IPS-18c (cell line): ENCODE results near the gene IL1R1.
"Not testable (repeated sequence)": the region's sequence is repeated elsewhere in the genome, so short reads cannot be mapped to it uniquely, and the experiment has no call there.

ENCODE experiments used
- H3K4me3 ChIP-seq: 2 replicates; pipeline ENCODE4 v1.7.0; 2013; ENCODE audit warnings: low read depth, mild to moderate bottlenecking, low read length, moderate library complexity; ENCODE audit not compliant: insufficient read depth
- H3K9me3 ChIP-seq: one replicate; pipeline ENCODE4 v1.6.1; 2013; ENCODE audit warnings: mild to moderate bottlenecking, low read length, moderate library complexity; ENCODE audit not compliant: control insufficient read depth, insufficient read depth

Gene IL1R1

DNA sequence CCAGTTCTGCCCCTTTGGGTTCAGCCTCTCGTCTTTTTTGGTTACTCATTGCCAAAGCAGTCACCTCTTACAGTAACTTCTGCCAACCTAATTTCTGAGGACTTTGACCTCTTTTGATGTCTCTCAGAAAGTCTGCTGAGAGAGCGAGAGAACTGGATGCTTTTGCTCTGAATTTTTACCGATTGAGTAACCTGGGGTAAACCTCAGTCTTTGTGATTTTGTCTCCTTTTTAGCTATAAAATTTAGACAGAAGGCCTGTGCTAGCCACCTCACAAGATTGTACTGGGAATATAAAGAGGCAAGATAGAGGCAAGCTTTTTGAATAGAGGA is 34.8 kb upstream of the IL1R1 start:
- H3K4me3 ChIP-seq = no peak overlapping the region
- H3K9me3 ChIP-seq = no peaks in the 10 kb centered on the region

- no peaks in the 10 kb centered on the region for H3K9me3 ChIP-seq
- H3K4me3 ChIP-seq = no peak overlapping the region
Observed at GRCh38 chr2:102109016-102109415, 33.5 kb upstream of the IL1R1 start.

GRCh38 chr2:102110171-102110570 is 32.4 kb upstream of the IL1R1 start:
- Histone ChIP-seq H3K9me3 (no peaks in the 10 kb centered on the region), H3K4me3 (no peak overlapping the region)

GRCh38 chr2:102110596-102111334 is 31.8 kb upstream of the IL1R1 start:
- no peaks in the 10 kb centered on the region for H3K9me3 ChIP-seq
- H3K4me3 ChIP-seq = no peak overlapping the region

DNA sequence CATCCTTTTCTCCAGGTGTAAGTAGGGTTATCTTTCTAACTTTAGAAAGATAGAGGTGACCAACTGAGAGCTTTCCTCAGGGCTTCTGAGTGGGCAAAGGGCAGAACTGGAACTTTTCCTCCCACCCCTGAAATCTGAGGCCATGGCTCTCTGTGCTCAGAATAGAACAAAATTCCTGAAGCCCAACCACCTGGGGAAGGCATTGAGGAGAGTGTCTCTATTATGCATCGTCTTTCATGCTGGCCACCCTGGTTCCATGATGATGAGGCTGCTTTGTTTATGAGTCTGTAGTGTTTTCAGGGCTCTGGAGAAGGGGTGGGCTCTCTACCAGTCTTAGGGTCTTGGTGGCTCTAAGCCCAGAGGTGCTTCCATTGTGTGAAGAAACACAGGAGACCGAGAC is 30.7 kb upstream of the IL1R1 start:
- H3K4me3 ChIP-seq = no peak overlapping the region
- H3K9me3 ChIP-seq = no peaks in the 10 kb centered on the region

- Histone ChIP-seq H3K9me3 (no peaks in the 10 kb centered on the region), H3K4me3 (no peak overlapping the region)
Observed at GRCh38 chr2:102112271-102112670, 30.3 kb upstream of the IL1R1 start.

DNA sequence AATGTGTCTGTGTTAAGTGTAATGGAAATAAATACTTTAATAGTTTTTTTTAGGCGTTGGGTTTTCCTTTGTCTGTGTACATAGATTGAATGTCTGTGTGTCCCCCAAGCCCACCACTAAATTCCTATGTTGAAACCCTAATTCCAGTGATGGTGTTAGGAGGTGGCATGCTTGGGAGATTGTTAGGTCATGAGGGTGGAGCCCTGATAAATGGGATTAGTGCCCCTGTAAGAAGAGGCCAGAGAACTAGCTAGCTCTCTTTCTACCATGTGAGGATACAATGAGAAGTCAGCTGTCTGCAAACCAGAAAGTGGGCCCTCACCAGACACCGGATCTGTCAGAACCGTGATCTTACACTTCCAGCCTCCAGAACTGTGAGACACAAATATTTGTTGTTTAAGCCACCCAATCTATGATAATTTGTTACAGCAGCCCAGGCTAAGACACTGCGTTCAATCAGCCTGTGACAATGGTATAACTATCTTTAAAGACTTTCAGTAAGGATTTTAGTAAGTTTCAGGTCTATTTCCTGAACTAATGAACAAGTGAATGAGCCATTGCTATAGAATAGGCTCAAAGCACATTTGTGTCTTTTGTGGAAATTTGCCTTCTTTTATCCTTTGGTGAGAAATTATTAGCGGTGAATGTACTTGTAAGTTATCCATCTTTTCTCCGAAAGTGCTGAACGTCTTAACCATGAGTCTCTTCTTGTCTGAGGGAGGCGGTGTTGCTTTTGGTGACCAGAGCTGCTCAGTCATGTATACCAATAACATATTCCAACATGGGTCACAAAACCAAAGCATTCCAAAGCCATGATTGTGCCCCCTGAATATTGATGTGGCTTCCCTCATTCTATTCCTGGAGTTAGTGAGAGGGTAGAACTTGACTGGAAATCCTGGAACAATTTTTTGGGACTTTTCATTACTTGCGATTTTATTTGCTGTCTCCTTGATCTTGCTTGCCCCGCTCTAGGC is 29.6 kb upstream of the IL1R1 start:
- H3K4me3 ChIP-seq = no peak overlapping the region
- no peaks in the 10 kb centered on the region for H3K9me3 ChIP-seq

DNA sequence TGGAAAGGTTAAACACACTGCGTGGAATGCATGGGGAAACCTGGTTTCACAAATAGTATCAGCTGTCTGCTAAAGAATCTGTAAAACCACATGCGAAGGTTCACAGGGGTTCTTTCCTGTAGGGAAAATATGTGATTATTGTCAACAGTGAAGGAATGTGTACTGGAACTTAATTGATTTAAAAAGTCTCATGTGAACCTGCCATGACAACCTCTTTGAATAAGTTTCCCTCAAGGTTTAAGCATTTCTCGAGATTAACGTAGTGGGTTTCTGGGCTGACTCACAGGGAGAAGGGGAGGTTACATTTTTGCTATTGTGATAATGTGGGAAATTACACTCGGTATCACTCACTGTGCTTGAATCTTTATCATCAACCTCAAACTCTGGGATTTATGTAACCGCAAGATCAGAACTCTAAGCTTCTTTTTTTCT is 28.2 kb upstream of the IL1R1 start:
- Histone ChIP-seq H3K9me3 (no peaks in the 10 kb centered on the region), H3K4me3 (no peak overlapping the region)

DNA sequence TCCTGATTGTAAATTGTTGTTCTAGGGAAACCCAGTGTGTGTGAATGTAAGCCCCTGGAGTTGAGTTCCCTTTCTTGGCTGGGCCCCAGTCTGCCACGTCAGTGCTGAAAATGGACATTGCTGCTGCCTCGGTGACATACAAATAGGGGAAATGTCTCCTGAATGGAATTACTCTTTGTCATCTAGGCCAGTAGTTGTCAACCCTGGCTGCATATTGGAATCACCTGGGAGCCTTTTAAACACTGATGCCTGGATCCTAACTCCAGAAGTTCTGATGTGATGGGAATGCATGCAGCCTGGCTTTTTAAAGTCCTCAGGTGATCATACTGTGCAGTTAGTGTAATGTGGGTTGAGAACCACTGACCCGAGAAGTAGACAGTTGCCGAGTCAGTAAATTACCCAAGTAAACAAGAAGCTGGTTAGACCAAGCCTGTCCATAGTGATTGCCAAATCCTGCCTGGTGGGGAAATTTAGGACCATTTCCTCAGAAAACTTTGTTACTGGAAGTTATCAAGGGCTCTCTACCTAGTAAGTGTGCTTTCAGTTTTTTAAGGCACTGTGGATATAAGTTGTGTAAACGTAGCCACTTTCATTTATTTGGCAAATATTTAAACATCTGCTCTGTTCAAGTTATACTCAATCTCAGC is 27.6 kb upstream of the IL1R1 start:
- Histone ChIP-seq H3K9me3 (no peaks in the 10 kb centered on the region), H3K4me3 (no peak overlapping the region)

DNA sequence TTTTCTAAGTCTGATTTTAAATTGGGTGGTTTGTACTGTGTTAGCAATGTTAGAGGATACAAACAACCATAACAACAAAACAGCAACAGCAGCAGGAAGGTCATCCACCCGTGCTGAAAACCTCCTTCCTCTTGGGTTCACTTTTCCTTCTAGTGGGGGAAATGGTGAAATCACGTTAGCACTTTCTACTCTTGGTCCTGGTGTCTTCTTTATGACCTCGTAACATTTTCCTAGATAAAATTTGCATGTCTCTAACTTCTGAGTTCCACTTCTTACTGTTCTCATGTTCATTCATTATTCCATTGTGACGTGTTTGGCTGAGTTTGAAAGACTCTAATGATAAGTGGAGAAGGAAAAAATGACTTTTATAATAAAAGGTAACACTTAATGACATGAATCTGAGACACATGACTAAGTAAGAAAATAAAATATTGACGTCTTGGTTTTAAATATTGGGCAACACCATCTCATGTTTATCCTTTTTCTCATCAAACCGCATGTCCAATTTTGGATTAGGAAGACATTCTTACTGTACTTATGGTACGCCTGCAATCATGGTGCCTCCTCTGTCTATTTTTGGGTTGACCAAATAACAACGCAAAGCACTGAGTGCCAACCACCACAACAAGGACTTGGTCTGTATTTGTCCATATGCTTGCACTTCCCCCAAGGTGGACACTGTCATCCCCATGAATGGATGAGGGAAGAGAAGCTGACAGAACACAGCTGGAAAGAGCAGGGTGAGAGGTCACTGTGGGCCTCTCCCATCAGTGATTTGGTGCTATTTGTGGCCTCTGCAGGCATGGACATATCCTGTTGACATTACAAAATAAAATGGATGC is 25.7 kb upstream of the IL1R1 start:
- Histone ChIP-seq H3K9me3 (no peaks in the 10 kb centered on the region), H3K4me3 (no peak overlapping the region)

- H3K4me3 ChIP-seq = no peak overlapping the region
- H3K9me3 ChIP-seq = no peaks in the 10 kb centered on the region
Observed at GRCh38 chr2:102117472-102117858, 25.1 kb upstream of the IL1R1 start.

GRCh38 chr2:102119255-102119654 is 23.3 kb upstream of the IL1R1 start:
- H3K9me3 ChIP-seq = no peaks in the 10 kb centered on the region
- no peak overlapping the region for H3K4me3 ChIP-seq

DNA sequence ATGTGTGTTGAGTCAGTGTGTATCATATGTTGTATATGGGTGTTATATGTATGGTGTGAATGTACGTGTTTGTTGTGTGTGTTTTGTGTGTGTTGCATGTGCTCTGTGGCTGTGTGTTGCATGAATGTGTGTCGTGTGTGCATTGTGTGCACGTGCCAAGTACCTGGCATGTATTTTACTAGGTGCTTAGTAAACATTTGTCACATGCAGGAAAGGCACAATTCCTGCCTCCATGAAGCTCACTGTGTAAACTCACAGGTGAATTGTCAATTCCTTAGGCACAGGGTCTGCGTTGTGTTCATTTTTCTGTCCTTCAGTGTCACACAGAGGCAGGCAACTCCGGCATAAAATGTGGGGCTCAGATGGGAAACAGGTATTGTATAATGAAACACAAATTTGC is 22.3 kb upstream of the IL1R1 start:
- Histone ChIP-seq H3K9me3 (no peaks in the 10 kb centered on the region), H3K4me3 (no peak overlapping the region)

DNA sequence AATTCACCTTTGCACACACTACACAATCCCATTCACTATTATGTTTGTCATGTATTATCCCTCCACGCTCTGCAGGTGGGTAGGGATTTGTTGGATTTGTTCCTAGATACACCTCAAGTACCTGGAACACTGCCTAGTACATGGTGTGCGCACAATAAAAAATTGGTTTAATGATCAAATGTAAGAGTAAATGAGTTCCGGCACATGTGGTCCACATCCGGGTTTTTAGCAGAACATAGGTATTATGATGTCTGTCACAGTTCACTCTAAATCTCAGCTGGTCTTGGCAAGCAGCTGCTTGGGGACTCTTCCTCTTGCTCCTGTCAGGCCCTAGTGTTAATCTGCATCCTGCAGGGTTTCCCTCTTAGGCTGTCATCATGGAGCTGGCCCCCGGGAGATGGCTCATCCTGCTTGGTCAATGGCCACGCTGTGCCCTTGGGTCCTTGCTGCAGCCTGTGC is 21.8 kb upstream of the IL1R1 start:
- Histone ChIP-seq H3K4me3 (no peak overlapping the region), H3K9me3 (no peaks in the 10 kb centered on the region)

GRCh38 chr2:102122115-102122514 is 20.4 kb upstream of the IL1R1 start:
- Histone ChIP-seq H3K9me3 (no peaks in the 10 kb centered on the region), H3K4me3 (no peak overlapping the region)

- no peaks in the 10 kb centered on the region for H3K9me3 ChIP-seq
- no peak overlapping the region for H3K4me3 ChIP-seq
Observed at GRCh38 chr2:102122909-102123308, 19.6 kb upstream of the IL1R1 start.

GRCh38 chr2:102124421-102124820 is 18.1 kb upstream of the IL1R1 start:
- H3K4me3 ChIP-seq, H3K9me3 ChIP-seq: not testable (repeated sequence)
